Activated CD4-positive, alpha-beta T cell treated with anti-CD3 and anti-CD28 coated beads, Interleukin-2, amount 10 ng/mL, durations not matched to agents 7 days and 5 days (primary cell): ENCODE results near the gene NAGLU. TPM values are rescaled to one million over a fixed set of nuclear protein-coding genes. Genes with fewer than 3 reads are reported as not detected.

Experiments
- CTCF ChIA-PET: fragments of 350-600 bp; sonication (Branson Sonifier 250); formaldehyde crosslinking; loops from one replicate; lab custom pipeline; 2021; ENCODE audit warnings: antibody characterized with exemption; lab: Charles Lee
- POLR2A ChIA-PET: fragments of 350-600 bp; sonication (Branson Sonifier 250); formaldehyde crosslinking; loops from one replicate; lab custom pipeline; 2021; ENCODE audit warnings: antibody characterized with exemption; lab: Charles Lee
- DNase-seq: peaks from one replicate; pipeline ENCODE4 v3.0.0-alpha.2; 2020
- H3K27ac Mint-ChIP-seq: one replicate; pipeline ENCODE4 v1.8.0; 2021; ENCODE audit warnings: mild to moderate bottlenecking, moderate library complexity, mixed read lengths
- H3K27me3 Mint-ChIP-seq: one replicate; pipeline ENCODE4 v1.8.0; 2021; ENCODE audit warnings: mixed read lengths
- H3K36me3 Mint-ChIP-seq: one replicate; pipeline ENCODE4 v1.8.0; 2021; ENCODE audit warnings: low read depth, mixed read lengths
- H3K4me1 Mint-ChIP-seq: one replicate; pipeline ENCODE4 v1.8.0; 2021; ENCODE audit warnings: mixed read lengths
- H3K4me3 Mint-ChIP-seq: one replicate; pipeline ENCODE4 v1.8.0; 2021; ENCODE audit warnings: mild to moderate bottlenecking, moderate library complexity, mixed read lengths
- H3K9me3 Mint-ChIP-seq: one replicate; pipeline ENCODE4 v1.8.0; 2021; ENCODE audit warnings: mixed read lengths
- total RNA-seq, 2 experiments: library from RNA; stranded (reverse); gene quantifications; one replicate each; pipeline ENCODE4 v1.2.3, GENCODE V29; 2021

Gene NAGLU
- total RNA-seq, 2 experiments from 2014 or later = 16.4 to 18.8 TPM

GRCh38 chr17:42563143-42563509 lies 27.1 kb downstream of the NAGLU start:
- Mint-ChIP-seq H3K36me3 (peaks cover 25% of the 10 kb centered on the region), H3K27me3 (no peaks in the 10 kb centered on the region), H3K9me3 (no peaks in the 10 kb centered on the region), H3K27ac (peak overlapping the region; percentile 98), H3K4me3 (peak overlapping the region; percentile 94), H3K4me1 (peaks cover 45% of the 10 kb centered on the region)
- CTCF ChIA-PET = interaction anchor here (0.6 to 1.9 kb wide), 3 partner anchors 15 to 139 kb away, joined by 3 to 9 read pairs (median 4); no protein-coding TSS in a partner anchor
- POLR2A ChIA-PET = no interaction called here
- no peak for DNase-seq

DNA sequence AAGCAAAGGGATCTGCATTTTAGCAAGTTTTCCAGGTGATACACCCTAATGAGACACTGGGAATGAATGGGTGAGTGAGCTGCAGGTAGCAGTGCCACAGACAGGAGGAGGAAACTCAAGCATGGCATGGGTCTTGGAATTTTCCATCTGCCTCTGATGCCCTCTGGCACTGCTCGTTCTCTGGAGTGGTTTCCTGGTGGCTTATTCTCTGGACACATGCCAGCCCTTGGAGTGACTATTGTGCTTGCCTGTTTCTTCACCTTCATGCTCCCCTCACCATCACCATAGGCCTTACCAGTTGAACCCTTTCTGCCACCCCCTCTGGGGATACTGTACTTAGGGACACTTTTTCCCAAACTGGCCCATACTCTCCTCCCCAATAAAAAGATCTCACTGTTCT lies 27.5 kb downstream of the NAGLU start:
- peak overlapping the region; percentile 94 for H3K4me3 Mint-ChIP-seq
- no peaks in the 10 kb centered on the region for H3K9me3 Mint-ChIP-seq
- CTCF ChIA-PET = interaction anchor here (0.6 to 1.9 kb wide), 4 partner anchors 9 to 138 kb away, joined by 3 to 4 read pairs (median 4); no protein-coding TSS in a partner anchor
- H3K36me3 Mint-ChIP-seq = peaks cover 25% of the 10 kb centered on the region
- no peak for DNase-seq
- peaks cover 48% of the 10 kb centered on the region for H3K4me1 Mint-ChIP-seq
- H3K27ac Mint-ChIP-seq = peak overlapping the region; percentile 69
- no peaks in the 10 kb centered on the region for H3K27me3 Mint-ChIP-seq
- POLR2A ChIA-PET = no interaction called here

GRCh38 chr17:42563950-42564349 lies 27.9 kb downstream of the NAGLU start:
- H3K4me1 Mint-ChIP-seq = peaks cover 52% of the 10 kb centered on the region
- H3K9me3 Mint-ChIP-seq = no peaks in the 10 kb centered on the region
- H3K36me3 Mint-ChIP-seq = peaks cover 28% of the 10 kb centered on the region
- H3K27ac Mint-ChIP-seq = no peak overlapping the region
- no peak for DNase-seq
- H3K4me3 Mint-ChIP-seq = peak overlapping the region; percentile 94
- POLR2A ChIA-PET = no interaction called here
- no peaks in the 10 kb centered on the region for H3K27me3 Mint-ChIP-seq
- CTCF ChIA-PET = interaction anchor here (0.9 to 5.1 kb wide), 4 partner anchors 9 to 30 kb away, joined by 3 to 38 read pairs (median 4); partner anchors contain the start of gene PSMC3IP

DNA sequence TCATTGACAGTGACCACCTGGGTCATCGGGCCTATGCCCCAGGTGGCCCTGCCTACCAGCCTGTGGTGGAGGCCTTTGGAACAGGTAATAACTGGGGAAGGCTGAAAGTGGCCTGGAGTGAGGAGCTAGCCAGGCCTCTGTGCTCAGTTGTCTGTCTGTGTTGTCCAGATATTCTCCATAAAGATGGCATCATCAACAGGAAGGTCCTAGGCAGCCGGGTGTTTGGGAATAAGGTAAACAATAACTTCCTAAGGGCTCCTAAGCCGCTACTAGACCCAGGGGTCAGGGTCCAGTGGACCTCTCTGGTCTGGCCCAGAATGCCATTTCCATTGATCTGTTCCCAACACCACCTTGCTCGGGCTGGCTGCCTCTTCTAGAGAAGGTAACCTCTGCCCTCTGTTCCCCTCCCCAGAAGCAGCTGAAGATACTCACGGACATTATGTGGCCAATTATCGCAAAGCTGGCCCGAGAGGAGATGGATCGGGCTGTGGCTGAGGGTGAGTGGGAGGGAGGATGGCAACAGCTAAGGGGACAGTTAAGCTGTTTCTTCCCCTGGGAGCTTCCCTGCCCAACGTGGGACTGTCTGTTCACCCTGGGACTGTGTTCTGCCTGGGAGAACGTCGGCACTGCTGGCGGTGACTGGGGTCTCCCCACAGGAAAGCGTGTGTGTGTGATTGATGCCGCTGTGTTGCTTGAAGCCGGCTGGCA lies 28.9 kb downstream of the NAGLU start:
- no peaks in the 10 kb centered on the region for H3K9me3 Mint-ChIP-seq
- no peak for DNase-seq
- CTCF ChIA-PET = interaction anchor here (0.9 to 5.1 kb wide), 3 partner anchors 10 to 44 kb away, joined by 3 to 38 read pairs (median 4); partner anchors contain the start of genes PSMC3IP, RETREG3 and TUBG1
- POLR2A ChIA-PET = interaction anchor here (0.6 kb wide), 1 partner anchor 40 kb away, joined by 3 read pairs; no protein-coding TSS in a partner anchor
- H3K27me3 Mint-ChIP-seq = no peaks in the 10 kb centered on the region
- H3K36me3 Mint-ChIP-seq = peaks cover 38% of the 10 kb centered on the region
- peaks cover 57% of the 10 kb centered on the region for H3K4me1 Mint-ChIP-seq
- no peak overlapping the region for H3K4me3 Mint-ChIP-seq
- H3K27ac Mint-ChIP-seq = peak overlapping the region; percentile 19

DNA sequence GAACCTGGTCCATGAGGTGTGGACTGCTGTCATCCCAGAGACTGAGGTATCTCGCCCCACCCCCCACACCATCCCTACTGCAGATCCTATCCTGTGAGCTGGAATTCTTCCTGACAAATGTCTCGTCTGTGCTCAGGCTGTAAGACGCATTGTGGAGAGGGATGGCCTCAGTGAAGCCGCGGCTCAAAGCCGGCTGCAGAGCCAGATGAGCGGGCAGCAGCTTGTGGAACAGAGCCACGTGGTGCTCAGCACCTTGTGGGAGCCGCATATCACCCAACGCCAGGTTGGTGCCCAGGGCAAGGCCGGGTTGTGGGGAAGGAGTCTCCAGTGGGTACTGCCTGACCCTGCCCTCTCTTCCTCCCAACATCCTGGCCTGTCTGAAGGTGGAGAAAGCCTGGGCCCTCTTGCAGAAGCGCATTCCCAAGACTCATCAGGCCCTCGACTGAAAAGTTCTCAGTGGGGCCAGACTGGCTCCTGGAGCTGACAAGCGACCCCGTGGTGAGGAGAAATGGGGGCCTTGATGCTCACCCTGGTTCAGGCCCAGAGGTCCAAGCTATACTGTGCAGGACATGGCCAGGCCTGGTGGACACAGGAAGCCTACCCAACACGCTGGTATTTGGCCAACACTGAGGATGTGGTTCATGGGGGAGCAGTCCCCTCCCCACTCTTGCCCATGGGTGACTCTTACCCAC lies 29.6 kb downstream of the NAGLU start:
- ChIA-PET POLR2A (no interaction called here), CTCF (interaction anchor here (1.2 to 5.1 kb wide), 2 partner anchors 12 to 114 kb away, joined by 3 to 38 read pairs; partner anchors contain the start of gene PSMC3IP)
- no peak for DNase-seq
- peaks cover 54% of the 10 kb centered on the region for H3K4me1 Mint-ChIP-seq
- H3K27ac Mint-ChIP-seq = peak overlapping the region; percentile 95
- H3K9me3 Mint-ChIP-seq = no peaks in the 10 kb centered on the region
- H3K27me3 Mint-ChIP-seq = no peaks in the 10 kb centered on the region
- H3K4me3 Mint-ChIP-seq = peak overlapping the region; percentile 92
- peaks cover 45% of the 10 kb centered on the region for H3K36me3 Mint-ChIP-seq

GRCh38 chr17:42566215-42566882 lies 30.3 kb downstream of the NAGLU start:
- CTCF ChIA-PET = interaction anchor here (1.2 to 5.1 kb wide), 4 partner anchors 8 to 113 kb away, joined by 3 to 38 read pairs (median 4); partner anchors contain the start of gene PSMC3IP
- Mint-ChIP-seq H3K9me3 (no peaks in the 10 kb centered on the region), H3K4me1 (peaks cover 52% of the 10 kb centered on the region), H3K27me3 (no peaks in the 10 kb centered on the region), H3K36me3 (peaks cover 50% of the 10 kb centered on the region), H3K27ac (peak overlapping the region; percentile 95), H3K4me3 (peak overlapping the region; percentile 92)
- no peak for DNase-seq
- POLR2A ChIA-PET = no interaction called here

DNA sequence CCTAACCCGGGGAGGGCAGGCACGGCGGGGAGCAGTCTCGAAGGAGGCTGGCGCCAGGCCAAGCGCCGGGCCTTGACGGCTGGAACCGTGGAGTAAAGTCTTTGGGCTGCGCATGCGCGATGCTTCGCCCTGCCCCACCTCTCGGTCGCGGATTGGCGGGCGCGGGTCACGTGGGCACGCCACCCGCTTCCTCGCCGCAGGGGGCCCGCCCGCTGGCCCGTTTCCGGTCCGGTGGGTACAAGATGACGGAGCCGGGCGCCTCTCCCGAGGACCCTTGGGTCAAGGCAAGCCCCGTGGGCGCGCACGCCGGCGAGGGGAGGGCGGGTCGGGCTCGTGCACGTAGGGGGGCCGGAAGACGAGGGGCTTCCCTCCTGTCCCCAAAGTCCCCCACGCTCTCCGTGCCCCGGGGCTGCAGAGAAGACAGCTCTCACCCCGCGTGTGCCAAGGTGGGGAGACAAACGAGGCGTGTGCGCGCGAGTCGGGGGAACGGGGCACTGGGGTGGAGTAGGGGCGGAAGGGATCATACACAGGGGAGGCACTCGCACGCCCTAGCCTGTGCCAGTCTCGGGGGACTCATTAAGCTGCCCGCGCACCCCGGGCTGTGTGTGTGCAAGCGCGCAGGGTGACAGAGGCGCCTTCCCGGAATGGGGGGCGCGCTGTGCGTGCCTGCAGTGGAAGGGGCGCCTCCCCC lies 31.0 kb downstream of the NAGLU start, which contains the start of gene MLX:
MLX (plus strand) TSS at position 218 of the 691 bp plus-strand sequence; CDS start at position 243, 25 bp downstream.
- peak within 1 kb of the TSS; percentile 92 for H3K4me3 Mint-ChIP-seq
- H3K36me3 Mint-ChIP-seq = peaks cover 54% of the 10 kb centered on the region
- H3K4me1 Mint-ChIP-seq = peaks cover 45% of the 10 kb centered on the region
- peak; percentile 91 for DNase-seq
- H3K9me3 Mint-ChIP-seq = no peaks in the 10 kb centered on the region
- POLR2A ChIA-PET = interaction anchor here (0.8 kb wide), 1 partner anchor 10 kb away, joined by 3 read pairs; no protein-coding TSS in a partner anchor
- peak within 1 kb of the TSS; percentile 95 for H3K27ac Mint-ChIP-seq
- CTCF ChIA-PET = interaction anchor here (1.2 to 5.1 kb wide), 5 partner anchors 9 to 112 kb away, joined by 3 to 38 read pairs (median 4); partner anchors contain the start of gene PSMC3IP
- H3K27me3 Mint-ChIP-seq = no peaks in the 10 kb centered on the region

DNA sequence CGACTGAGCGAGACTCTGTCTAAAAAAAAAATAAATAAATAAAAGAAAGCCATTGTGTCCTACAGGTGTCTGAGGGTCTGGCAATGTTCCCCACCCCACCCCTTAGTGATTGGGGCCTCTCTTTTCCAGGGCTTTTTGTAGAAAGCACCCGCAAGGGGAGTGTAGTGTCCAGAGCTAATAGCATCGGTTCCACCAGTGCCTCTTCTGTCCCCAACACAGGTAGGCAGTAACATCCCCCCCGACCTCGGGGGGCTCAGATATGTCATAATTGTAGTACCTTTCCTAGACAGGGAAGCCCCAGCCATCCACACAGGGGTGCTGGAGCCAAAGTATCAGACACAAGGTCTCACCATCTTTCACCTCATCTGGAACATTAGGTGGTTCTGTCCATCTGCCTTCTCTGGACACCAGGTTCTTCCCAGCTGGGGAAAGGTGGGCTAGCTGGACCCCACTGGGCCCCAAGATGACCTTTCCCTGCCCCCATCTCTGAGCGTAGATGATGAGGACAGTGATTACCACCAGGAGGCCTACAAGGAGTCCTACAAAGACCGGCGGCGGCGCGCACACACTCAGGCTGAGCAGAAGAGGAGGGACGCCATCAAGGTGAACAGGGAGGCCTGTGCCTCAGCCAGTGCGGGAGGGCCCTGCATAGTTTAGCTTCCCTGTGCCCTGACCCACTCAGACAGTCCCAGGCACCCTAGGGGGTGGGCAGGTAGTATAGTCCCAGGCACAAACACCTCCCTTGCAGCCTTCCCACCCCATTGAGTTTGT lies 32.5 kb downstream of the NAGLU start:
- H3K9me3 Mint-ChIP-seq = no peaks in the 10 kb centered on the region
- peak overlapping the region; percentile 48 for H3K27ac Mint-ChIP-seq
- peaks cover 57% of the 10 kb centered on the region for H3K36me3 Mint-ChIP-seq
- POLR2A ChIA-PET = no interaction called here
- CTCF ChIA-PET = interaction anchor here (1.0 to 5.1 kb wide), 4 partner anchors 9 to 37 kb away, joined by 4 to 38 read pairs (median 4); partner anchors contain the start of gene PSMC3IP
- no peak for DNase-seq
- peak overlapping the region; percentile 92 for H3K4me3 Mint-ChIP-seq
- H3K4me1 Mint-ChIP-seq = peaks cover 37% of the 10 kb centered on the region
- no peaks in the 10 kb centered on the region for H3K27me3 Mint-ChIP-seq

DNA sequence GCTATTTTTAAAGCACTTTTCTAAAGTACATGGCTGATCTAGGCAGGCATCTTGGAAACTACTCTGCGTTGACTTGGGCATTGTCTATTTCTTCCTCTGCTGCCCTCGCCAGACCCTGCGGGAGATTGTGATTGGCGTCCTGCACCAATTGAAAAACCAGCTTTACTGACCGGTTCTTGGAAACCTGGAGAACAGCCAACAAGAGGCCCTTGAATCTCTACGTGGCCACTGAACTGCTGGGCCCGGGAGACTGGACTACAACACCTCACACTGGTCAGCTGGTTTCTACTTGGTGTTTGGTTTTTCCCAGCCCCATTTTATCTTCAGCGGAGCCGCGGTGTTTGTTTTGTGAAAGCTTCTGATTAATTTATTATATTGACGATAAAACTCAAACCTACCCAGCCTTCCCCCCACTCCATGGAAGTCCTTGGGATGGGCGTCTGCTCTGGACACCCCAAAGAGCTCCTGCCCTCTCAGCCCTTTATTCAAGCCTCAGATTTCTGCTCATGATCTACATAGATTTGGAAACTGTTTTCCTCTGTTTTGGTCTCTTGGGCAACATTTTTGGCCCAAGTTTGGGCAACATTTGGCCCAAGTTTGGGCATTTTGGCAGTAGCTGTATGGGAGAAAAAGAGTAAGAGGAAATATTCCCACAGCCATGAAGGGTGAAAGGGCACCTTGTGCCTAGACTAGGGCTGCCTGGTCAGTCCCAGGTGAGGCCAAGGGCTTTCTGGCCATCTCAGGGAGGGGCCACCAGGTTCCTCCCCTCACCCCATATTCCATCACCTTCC lies 35.6 kb downstream of the NAGLU start:
- Mint-ChIP-seq H3K4me3 (no peak overlapping the region), H3K9me3 (no peaks in the 10 kb centered on the region)
- CTCF ChIA-PET = interaction anchor here (0.6 to 1.0 kb wide), 2 partner anchors 41 to 160 kb away, joined by 3 read pairs; no protein-coding TSS in a partner anchor

GRCh38 chr17:42573095-42573494 lies 37.1 kb downstream of the NAGLU start:
- peaks cover 41% of the 10 kb centered on the region for H3K4me1 Mint-ChIP-seq
- POLR2A ChIA-PET = no interaction called here
- CTCF ChIA-PET = interaction anchor here (0.6 kb wide), 1 partner anchor 164 kb away, joined by 3 read pairs; no protein-coding TSS in a partner anchor
- no peak overlapping the region for H3K27ac Mint-ChIP-seq
- H3K4me3 Mint-ChIP-seq = no peak overlapping the region
- H3K36me3 Mint-ChIP-seq = peaks cover 63% of the 10 kb centered on the region
- no peaks in the 10 kb centered on the region for H3K9me3 Mint-ChIP-seq
- H3K27me3 Mint-ChIP-seq = no peaks in the 10 kb centered on the region
- no peak for DNase-seq

More for the DNA sequence above, 35.6 kb downstream of the NAGLU start:
- Mint-ChIP-seq H3K27me3 (no peaks in the 10 kb centered on the region), H3K27ac (no peak overlapping the region), H3K36me3 (peaks cover 68% of the 10 kb centered on the region), H3K4me1 (peaks cover 42% of the 10 kb centered on the region)
- DNase-seq = no peak
- POLR2A ChIA-PET = no interaction called here
